GM19455 (cell line): ENCODE results near the gene KIF11.

Experiments
- ATAC-seq: cut with Tn5 transposase; IDR thresholded peaks from one replicate; pipeline ENCODE4 v1.9.1; 2021; ENCODE audit not compliant: unreplicated experiment

Gene KIF11

DNA sequence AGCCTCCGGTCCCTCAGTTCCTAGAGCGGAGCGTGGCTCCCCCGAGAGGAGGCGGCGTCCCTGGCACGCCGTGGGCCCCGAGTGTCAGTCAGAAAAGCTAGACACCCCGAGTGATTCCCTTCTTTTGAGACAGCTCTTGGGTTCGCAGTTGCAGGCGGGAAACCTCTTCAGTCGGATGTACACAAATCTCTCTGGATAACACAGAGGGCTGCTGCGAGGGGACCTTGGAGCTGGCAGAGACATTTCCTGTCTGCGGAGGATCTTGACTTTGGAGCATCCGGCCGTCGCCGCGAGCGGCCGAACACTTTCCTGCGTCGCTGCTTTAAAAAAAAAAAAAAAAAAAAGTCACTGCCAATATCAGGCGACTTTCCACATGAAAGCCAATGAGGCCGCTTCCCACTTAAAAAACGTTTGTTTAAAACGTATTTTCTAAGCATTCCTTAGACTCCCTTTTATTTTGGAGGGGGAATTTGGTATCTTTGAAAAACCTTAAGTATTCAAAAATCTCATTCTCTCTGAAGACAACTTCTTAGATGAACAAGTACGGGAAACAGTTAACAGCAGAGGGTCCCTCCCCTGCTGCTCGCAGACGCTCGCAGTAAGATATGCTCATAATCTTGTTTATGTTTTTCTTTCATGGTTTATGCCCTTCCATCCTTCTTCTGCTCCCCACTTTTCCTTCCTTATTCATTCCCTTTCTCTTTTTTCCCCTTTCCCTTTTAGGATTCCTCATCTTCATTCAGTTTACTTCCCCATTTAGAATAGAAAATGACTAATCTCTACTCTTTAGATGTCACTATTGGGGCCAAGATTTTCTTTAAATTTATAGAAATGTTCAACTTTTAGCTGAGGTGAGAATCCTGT lies 106.8 kb downstream of the KIF11 start:
- ATAC-seq, result no peak

DNA sequence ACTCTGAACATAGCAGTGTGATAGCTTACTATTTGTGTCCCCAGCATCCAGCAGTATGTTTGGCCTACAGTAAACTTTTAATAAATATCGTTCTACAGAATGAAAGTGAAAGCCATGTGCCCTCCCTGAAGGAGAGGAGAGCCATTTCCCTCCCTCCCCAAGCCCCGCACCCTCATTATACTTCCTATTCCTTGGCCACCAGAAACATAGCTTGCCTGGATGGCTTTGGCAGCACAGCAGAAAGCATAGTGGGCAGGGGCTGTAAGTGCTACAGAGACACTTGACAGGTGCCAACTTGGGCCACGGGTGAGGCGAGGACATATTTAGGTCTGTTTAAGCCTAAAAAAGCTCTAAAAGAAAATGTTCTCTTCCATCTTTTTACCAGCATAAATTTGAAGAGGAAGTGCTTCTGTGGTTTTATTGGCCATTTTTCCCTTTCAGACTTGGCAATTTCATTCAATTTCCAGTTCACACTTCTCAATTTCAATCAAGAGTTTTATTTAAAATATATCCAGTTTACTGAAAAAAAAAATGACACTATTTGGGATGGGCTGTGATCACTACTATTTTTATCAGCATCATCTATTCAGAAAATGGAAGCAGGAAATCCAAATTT lies 109.5 kb downstream of the KIF11 start:
- ATAC-seq, result no peak
